HUES6 (cell line): ENCODE measurements around the gene LARGE1.

ENCODE experiments used
- H3K27ac ChIP-seq: 2 replicates; pipeline ENCODE4 v1.7.0; 2013; ENCODE audit warnings: low read depth, mild to moderate bottlenecking, low read length, inconsistent platforms
- H3K27me3 ChIP-seq: 2 replicates; pipeline ENCODE4 v1.6.1; 2013; ENCODE audit warnings: low read length; ENCODE audit not compliant: control insufficient read depth, insufficient read depth
- H3K36me3 ChIP-seq: 2 replicates; pipeline ENCODE4 v1.6.1; 2013; ENCODE audit warnings: low read length; ENCODE audit not compliant: control insufficient read depth, insufficient read depth
- H3K4me1 ChIP-seq: 2 replicates; pipeline ENCODE4 v1.6.1; 2013; ENCODE audit warnings: low read length; ENCODE audit not compliant: control insufficient read depth, insufficient read depth
- H3K4me3 ChIP-seq: 2 replicates; pipeline ENCODE4 v1.5.1; 2013; ENCODE audit warnings: low read depth, low read length
- H3K9ac ChIP-seq: one replicate; pipeline ENCODE4 v1.6.1; 2013; ENCODE audit warnings: mild to moderate bottlenecking, low read length
- H3K9me3 ChIP-seq: 2 replicates; pipeline ENCODE4 v1.6.1; 2013; ENCODE audit warnings: low read depth, low read length; ENCODE audit not compliant: control insufficient read depth, insufficient read depth

Gene LARGE1

GRCh38 chr22:33350491-33350890, 569.8 kb downstream of the LARGE1 start:
- Histone ChIP-seq H3K9me3 (peaks cover 17% of the 10 kb centered on the region; the same call in 1 of the 2 replicates), H3K36me3 (no peaks in the 10 kb centered on the region; the same call in 1 of the 2 replicates), H3K9ac (no peak overlapping the region), H3K27ac (no peak overlapping the region), H3K4me3 (no peak overlapping the region), H3K27me3 (no peaks in the 10 kb centered on the region), H3K4me1 (no peaks in the 10 kb centered on the region)

- no peaks in the 10 kb centered on the region for H3K27me3 ChIP-seq
- no peaks in the 10 kb centered on the region; the same call in 1 of the 2 replicates for H3K36me3 ChIP-seq
- H3K9ac ChIP-seq: no peak overlapping the region
- no peak overlapping the region for H3K4me3 ChIP-seq
- no peak overlapping the region for H3K27ac ChIP-seq
- H3K9me3 ChIP-seq: peaks cover 17% of the 10 kb centered on the region; the same call in 1 of the 2 replicates
- no peaks in the 10 kb centered on the region for H3K4me1 ChIP-seq
Observed at GRCh38 chr22:33347002-33347401, 573.3 kb downstream of the LARGE1 start.

DNA sequence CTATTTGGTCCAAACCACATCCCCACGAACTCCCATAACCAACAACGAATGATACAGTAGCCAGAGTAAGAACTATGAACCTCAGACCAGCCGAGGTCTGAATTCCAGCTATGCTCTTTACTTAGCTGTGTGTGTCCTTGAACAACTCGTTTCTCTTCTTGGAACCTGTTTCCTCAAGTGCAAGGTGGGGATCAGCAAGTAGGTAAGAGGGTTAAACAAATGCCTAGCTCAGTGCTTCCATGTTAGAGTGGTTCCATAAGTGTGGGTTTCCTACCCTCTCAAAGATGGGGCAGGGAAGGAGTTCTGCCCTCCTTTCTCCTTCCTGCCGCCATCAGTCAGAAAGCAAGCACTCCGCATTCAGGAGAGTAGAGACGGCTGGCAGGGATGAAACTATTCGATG, 578.7 kb downstream of the LARGE1 start:
- H3K9ac ChIP-seq: no peak overlapping the region
- H3K27me3 ChIP-seq: no peaks in the 10 kb centered on the region
- H3K27ac ChIP-seq: no peak overlapping the region
- H3K9me3 ChIP-seq: no peaks in the 10 kb centered on the region
- H3K4me1 ChIP-seq: no peaks in the 10 kb centered on the region
- no peak overlapping the region for H3K4me3 ChIP-seq
- H3K36me3 ChIP-seq: peaks cover 4% of the 10 kb centered on the region

GRCh38 chr22:33337524-33337923, 582.8 kb downstream of the LARGE1 start:
- peaks cover 10% of the 10 kb centered on the region for H3K36me3 ChIP-seq
- no peak overlapping the region for H3K9ac ChIP-seq
- no peaks in the 10 kb centered on the region for H3K9me3 ChIP-seq
- H3K4me3 ChIP-seq: no peak overlapping the region
- H3K27ac ChIP-seq: no peak overlapping the region
- no peaks in the 10 kb centered on the region for H3K4me1 ChIP-seq
- H3K27me3 ChIP-seq: no peaks in the 10 kb centered on the region

- no peaks in the 10 kb centered on the region for H3K27me3 ChIP-seq
- no peak overlapping the region for H3K4me3 ChIP-seq
- H3K36me3 ChIP-seq: peaks cover 10% of the 10 kb centered on the region
- peaks cover 2% of the 10 kb centered on the region; the same call in 1 of the 2 replicates for H3K4me1 ChIP-seq
- no peak overlapping the region for H3K9ac ChIP-seq
- no peaks in the 10 kb centered on the region for H3K9me3 ChIP-seq
- H3K27ac ChIP-seq: no peak overlapping the region
Observed at GRCh38 chr22:33335611-33336279, 584.5 kb downstream of the LARGE1 start.

GRCh38 chr22:33332538-33332937, 587.7 kb downstream of the LARGE1 start:
- Histone ChIP-seq H3K27ac (no peak overlapping the region), H3K4me1 (peaks cover 6% of the 10 kb centered on the region; the same call in 1 of the 2 replicates), H3K36me3 (peaks cover 10% of the 10 kb centered on the region), H3K9ac (no peak overlapping the region), H3K27me3 (no peaks in the 10 kb centered on the region), H3K4me3 (no peak overlapping the region), H3K9me3 (no peaks in the 10 kb centered on the region; the same call in 1 of the 2 replicates)

GRCh38 chr22:33331017-33331416, 589.3 kb downstream of the LARGE1 start:
- H3K9me3 ChIP-seq: no peaks in the 10 kb centered on the region; the same call in 1 of the 2 replicates
- no peak overlapping the region for H3K9ac ChIP-seq
- peaks cover 9% of the 10 kb centered on the region for H3K36me3 ChIP-seq
- no peak overlapping the region for H3K27ac ChIP-seq
- H3K4me1 ChIP-seq: peaks cover 6% of the 10 kb centered on the region; the same call in 1 of the 2 replicates
- no peaks in the 10 kb centered on the region for H3K27me3 ChIP-seq
- no peak overlapping the region for H3K4me3 ChIP-seq

DNA sequence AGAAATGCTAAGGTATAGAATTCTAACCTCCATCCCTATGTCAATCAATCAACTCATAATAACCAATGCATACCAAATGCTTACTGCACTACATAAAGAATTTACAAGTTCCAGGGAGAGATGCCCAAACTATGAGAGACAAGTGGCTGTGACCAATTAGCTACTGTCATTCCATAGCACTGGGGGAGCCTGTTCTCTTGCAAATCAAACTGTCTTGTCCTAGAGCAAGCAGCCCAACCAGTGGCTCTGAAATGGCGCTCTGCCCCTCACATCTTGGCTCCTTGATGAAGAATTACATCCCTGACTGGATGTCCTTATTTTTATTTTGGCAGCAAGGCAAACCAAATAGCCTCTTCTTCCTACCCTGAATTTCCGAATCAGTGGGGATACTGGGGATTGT, 589.7 kb downstream of the LARGE1 start:
- H3K27me3 ChIP-seq: no peaks in the 10 kb centered on the region
- H3K4me3 ChIP-seq: no peak overlapping the region
- H3K9me3 ChIP-seq: no peaks in the 10 kb centered on the region; the same call in 1 of the 2 replicates
- H3K4me1 ChIP-seq: peaks cover 6% of the 10 kb centered on the region; the same call in 1 of the 2 replicates
- H3K27ac ChIP-seq: no peak overlapping the region
- H3K36me3 ChIP-seq: peaks cover 4% of the 10 kb centered on the region; the same call in 1 of the 2 replicates
- H3K9ac ChIP-seq: no peak overlapping the region

GRCh38 chr22:33329398-33329797, 590.9 kb downstream of the LARGE1 start:
- Histone ChIP-seq H3K36me3 (peaks cover 3% of the 10 kb centered on the region; the same call in 1 of the 2 replicates), H3K9ac (no peak overlapping the region), H3K9me3 (no peaks in the 10 kb centered on the region; the same call in 1 of the 2 replicates), H3K27ac (no peak overlapping the region), H3K4me1 (peaks cover 6% of the 10 kb centered on the region; the same call in 1 of the 2 replicates), H3K27me3 (no peaks in the 10 kb centered on the region), H3K4me3 (no peak overlapping the region)

DNA sequence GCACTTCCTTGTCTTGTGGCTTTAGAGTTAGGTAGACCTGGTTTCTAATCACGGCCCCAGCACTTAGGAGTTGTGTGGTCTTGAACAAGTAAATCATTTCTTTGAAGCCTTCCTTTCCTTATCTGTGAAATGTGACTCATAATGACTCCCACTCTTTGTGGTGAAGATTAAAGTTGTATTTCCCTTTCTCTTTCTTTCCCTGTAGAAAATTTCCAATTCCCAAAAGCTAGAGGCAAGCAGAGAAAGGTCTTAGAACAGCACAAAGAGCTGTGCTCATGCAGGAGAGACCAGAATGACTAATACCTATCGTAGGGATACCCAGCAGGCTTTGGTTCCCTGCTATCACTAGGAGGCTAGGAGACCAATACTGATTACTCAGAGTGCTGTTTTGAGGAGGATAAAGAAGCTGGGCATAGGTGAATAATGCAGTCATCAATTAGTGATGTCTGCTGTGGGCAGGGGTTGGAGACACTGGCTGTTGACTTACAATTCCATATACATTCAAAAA, 591.4 kb downstream of the LARGE1 start:
- H3K4me3 ChIP-seq: no peak overlapping the region
- no peak overlapping the region for H3K27ac ChIP-seq
- no peaks in the 10 kb centered on the region; the same call in 1 of the 2 replicates for H3K9me3 ChIP-seq
- H3K9ac ChIP-seq: no peak overlapping the region
- peaks cover 6% of the 10 kb centered on the region; the same call in 1 of the 2 replicates for H3K4me1 ChIP-seq
- no peaks in the 10 kb centered on the region for H3K27me3 ChIP-seq
- H3K36me3 ChIP-seq: peaks cover 3% of the 10 kb centered on the region; the same call in 1 of the 2 replicates

- Histone ChIP-seq H3K4me3 (no peak overlapping the region), H3K9me3 (no peaks in the 10 kb centered on the region; the same call in 1 of the 2 replicates), H3K9ac (no peak overlapping the region), H3K27ac (no peak overlapping the region), H3K27me3 (no peaks in the 10 kb centered on the region), H3K4me1 (peaks cover 6% of the 10 kb centered on the region; the same call in 1 of the 2 replicates), H3K36me3 (peaks cover 3% of the 10 kb centered on the region; the same call in 1 of the 2 replicates)
Observed at GRCh38 chr22:33327348-33327860, 592.9 kb downstream of the LARGE1 start.
